NCI-H2227 (cell line): Measurements from ENCODE around the gene DCN.
A peak's percentile ranks its signal among the peaks of the same experiment; 100 is the strongest.

ENCODE experiments used
- DNase-seq: peaks from one replicate; lab custom pipeline; 2025; ENCODE audit not compliant: unreplicated experiment; lab: John Stamatoyannopoulos, UW

DCN gene

GRCh38 chr12:91186156-91186555 lies 3.5 kb upstream of the DCN start:
- no peak for DNase-seq

DNA sequence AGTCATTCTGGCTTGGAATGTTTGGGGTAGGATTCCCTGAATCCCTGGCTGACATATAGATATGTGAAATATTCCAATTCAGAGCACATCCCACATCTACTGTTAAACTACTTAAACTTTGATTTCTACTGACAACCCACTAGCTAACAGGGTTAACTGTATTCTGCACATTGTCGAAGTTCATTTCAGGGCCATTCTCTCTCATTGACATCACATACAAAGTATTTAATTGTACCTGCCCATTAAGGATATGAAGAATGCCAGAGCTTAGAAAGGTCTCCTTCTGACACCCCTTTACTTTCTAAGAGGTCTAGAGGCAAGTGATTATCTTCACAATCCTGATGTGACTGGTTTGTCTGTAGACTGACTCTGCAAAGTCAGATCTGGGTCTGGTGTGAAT lies 2.8 kb upstream of the DCN start:
- no peak for DNase-seq

DNA sequence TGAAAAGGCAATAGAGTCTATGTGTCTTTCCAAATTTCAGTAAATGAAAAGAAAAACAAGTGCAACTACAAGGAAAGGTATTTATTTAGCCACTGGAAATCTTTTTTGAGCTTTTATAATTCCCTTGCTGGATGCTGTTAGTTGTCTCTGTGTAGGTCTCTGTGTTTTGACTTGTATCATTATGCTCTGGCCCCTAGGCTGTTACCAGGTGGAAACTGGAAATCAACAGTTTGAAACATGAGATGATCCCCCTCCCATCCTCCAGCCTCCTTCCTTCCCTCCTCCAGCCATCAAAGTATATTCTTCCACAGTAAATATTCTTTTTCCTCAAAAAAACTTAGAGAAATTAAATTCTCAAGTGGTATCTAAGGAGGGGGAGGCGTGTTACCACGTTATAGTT lies 934 bp upstream of the DCN start:
- no peak for DNase-seq

DNA sequence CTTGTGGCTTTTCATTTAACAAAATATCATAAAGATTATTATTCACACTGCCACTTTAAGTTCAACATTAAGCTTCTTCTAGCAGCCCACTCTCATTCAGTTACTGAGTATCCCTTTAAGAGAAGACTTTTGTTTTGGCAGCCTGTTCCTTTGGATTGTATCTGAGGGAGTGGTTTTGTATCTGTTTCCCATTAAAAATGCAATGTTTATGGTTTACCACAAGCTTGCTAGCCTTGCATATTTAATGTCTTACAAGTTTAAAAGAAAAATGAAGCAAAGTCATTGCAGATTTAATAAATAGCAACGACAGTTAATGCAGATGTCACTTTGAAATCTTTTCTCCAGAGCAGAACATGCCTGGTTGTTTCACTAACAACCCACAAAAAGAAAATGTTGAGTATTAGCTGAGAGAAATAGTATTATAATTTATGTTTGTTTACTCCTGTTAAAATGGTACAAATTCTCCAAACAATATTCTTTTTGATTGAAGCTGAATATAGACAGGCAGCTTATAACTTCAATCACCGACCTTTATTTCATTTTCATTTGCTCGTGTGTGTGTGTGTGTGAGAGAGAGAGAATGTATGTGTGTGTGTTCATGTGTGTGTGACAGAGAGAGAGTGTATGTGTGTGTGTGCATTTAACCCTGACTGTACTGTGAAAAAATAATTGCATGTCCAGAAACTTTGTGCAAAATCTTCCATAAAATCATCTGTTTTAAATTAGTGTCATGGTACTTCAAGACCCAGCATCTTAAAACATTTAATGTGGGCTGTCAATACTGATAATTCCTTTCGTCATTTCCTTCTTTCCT lies 1.8 kb downstream of the DCN start:
- peak; percentile 5 for DNase-seq

GRCh38 chr12:91179966-91180561 lies 2.6 kb downstream of the DCN start:
- no peak for DNase-seq

DNA sequence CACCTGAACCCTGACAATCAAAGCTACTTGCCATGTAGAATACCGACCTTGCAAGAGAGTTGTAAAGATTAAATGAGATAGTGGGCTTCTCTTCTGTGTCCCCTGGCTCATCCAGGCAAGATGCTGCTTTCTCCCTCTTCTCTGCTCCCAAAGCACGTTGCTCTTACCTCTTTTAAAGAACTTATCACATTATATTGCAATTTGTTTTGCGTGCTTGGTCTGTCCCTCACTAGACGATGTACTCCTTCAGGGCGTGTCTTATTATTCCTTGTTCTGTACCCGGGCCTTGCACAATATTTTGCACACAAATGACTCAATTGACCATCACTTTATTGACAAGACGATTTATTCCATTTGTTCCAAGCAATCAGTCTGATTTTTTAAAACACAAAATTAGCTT lies 3.3 kb downstream of the DCN start:
- no peak for DNase-seq

GRCh38 chr12:91178781-91179180 lies 3.8 kb downstream of the DCN start:
- DNase-seq, result no peak

- peak; percentile 11 for DNase-seq
Observed at GRCh38 chr12:91178139-91178561, 4.5 kb downstream of the DCN start.

GRCh38 chr12:91177381-91177780 lies 5.2 kb downstream of the DCN start:
- no peak for DNase-seq

- no peak for DNase-seq
Observed at GRCh38 chr12:91176915-91177314, 5.7 kb downstream of the DCN start.

- no peak for DNase-seq
Observed at GRCh38 chr12:91176358-91176757, 6.3 kb downstream of the DCN start.

GRCh38 chr12:91173124-91173523 lies 9.5 kb downstream of the DCN start:
- no peak for DNase-seq

- no peak for DNase-seq
Observed at GRCh38 chr12:91172096-91172495, 10.5 kb downstream of the DCN start.

DNA sequence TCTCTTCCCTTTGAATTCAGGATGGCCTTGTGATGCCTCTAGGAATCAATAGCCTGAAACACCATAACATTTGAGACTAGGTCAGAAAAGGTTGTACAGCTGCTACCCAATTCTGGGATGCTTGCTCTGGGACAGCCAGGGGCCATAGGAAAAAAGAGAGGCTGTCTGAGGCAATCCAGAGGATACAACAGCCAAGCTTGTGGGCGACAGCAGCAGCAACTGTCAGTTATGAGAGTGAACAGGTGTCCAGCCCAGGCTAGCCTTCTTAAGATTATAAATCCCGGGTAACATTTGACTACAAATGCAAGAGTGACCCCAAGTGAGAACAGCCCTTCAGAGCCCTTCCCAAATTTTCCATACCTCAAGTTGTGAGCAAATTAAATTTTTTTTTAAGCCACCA lies 11.1 kb downstream of the DCN start:
- DNase-seq, result no peak

- no peak for DNase-seq
Observed at GRCh38 chr12:91163116-91163515, 19.5 kb downstream of the DCN start.

- no peak for DNase-seq
Observed at GRCh38 chr12:91161009-91161408, 21.6 kb downstream of the DCN start.

- no peak for DNase-seq
Observed at GRCh38 chr12:91155990-91156389, 26.6 kb downstream of the DCN start.

GRCh38 chr12:91154131-91154530 lies 28.5 kb downstream of the DCN start:
- no peak for DNase-seq

DNA sequence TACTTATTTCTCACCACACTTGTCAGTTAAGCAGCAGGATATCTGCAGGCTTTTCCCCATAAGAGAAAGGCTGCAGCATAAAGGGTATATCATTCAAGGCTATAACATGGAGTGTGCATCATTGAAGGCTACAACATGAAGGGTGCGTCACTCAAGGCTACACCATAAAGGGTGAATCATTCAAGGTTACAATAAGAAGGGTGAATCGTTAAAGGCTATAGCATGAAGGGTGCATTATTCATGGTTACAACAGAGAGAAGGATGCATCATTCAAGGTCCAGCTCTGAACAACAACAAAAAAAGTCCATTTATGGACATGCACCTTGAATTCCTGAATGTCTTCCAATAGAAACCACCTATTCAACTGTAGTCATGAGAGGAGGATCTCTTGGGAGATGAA lies 38.6 kb downstream of the DCN start:
- no peak for DNase-seq

- DNase-seq, result no peak
Observed at GRCh38 chr12:91143206-91143605, 39.4 kb downstream of the DCN start.

DNA sequence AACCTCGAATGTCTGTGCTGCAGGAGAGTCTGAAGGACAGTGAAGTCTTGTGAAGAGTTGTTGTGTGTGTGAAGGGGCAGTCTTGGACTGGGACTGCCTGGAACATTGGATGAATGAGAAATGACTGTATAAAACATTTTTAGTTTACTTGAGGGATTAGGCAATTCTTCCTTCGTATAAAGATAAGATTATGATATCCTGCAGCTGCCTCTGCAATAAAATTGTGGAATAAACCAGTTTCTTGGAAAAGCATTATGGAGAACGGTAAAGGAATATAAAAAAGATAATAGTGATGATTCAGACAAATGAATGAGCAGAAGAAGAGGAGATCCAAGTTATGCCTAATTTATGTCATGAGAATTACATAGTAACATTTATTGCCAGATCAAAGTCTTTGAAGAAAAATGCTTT lies 40.4 kb downstream of the DCN start:
- DNase-seq, result no peak

GRCh38 chr12:91140026-91140931 lies 42.3 kb downstream of the DCN start:
- no peak for DNase-seq
